GM23338 (cell line): ENCODE data around the gene TCERG1L. TPM values are rescaled to one million over a fixed set of nuclear protein-coding genes. Genes with fewer than 3 reads are reported as not detected.

Experiments
- ATAC-seq: fragments of 200-7000 bp; cut with Tn5 transposase; 3 replicates; pipeline ENCODE4 v1.9.1; 2020
- DNase-seq: peaks from one replicate; pipeline ENCODE4 v3.0.0-alpha.2; 2015; ENCODE audit warnings: low spot score
- H2AFZ ChIP-seq: fragments of 200-600 bp; sonication (generic); 2 replicates; pipeline ENCODE4 v1.8.0; 2016; ENCODE audit warnings: antibody characterized with exemption, mild to moderate bottlenecking, moderate library complexity
- H3F3A ChIP-seq: fragments of 200-600 bp; sonication (generic); replicated peaks from 2 replicates; pipeline ENCODE4 v1.8.0; 2017; ENCODE audit warnings: antibody characterized with exemption, mixed run types, low read depth
- H3K27ac ChIP-seq: fragments of 200-600 bp; sonication (generic); 2 replicates; pipeline ENCODE4 v1.6.1; 2016; ENCODE audit warnings: low read depth
- H3K27me3 ChIP-seq: fragments of 200-600 bp; sonication (generic); 2 replicates; pipeline ENCODE4 v1.8.0; 2016; ENCODE audit warnings: mild to moderate bottlenecking, mixed run types, moderate library complexity; ENCODE audit not compliant: insufficient read depth
- H3K36me3 ChIP-seq: fragments of 200-600 bp; sonication (generic); 2 replicates; pipeline ENCODE4 v1.8.0; 2016; ENCODE audit warnings: mild to moderate bottlenecking; ENCODE audit not compliant: insufficient read depth
- H3K4me1 ChIP-seq: fragments of 200-600 bp; sonication (generic); 2 replicates; pipeline ENCODE4 v1.8.0; 2016; ENCODE audit warnings: mild to moderate bottlenecking, moderate library complexity; ENCODE audit not compliant: insufficient read depth
- H3K4me2 ChIP-seq: fragments of 200-600 bp; sonication (generic); 2 replicates; pipeline ENCODE4 v1.7.1; 2017; ENCODE audit warnings: mixed run types
- H3K4me3 ChIP-seq: fragments of 200-600 bp; sonication (generic); 2 replicates; pipeline ENCODE4 v1.6.1; 2016; ENCODE audit warnings: mixed run types
- H3K79me2 ChIP-seq: fragments of 200-600 bp; sonication (generic); replicated peaks from 2 replicates; pipeline ENCODE4 v1.8.0; 2017; ENCODE audit warnings: mild to moderate bottlenecking; ENCODE audit not compliant: insufficient read depth
- H3K9me2 ChIP-seq: fragments of 200-600 bp; sonication (generic); 2 replicates; pipeline ENCODE4 v1.8.0; 2017; ENCODE audit not compliant: insufficient read depth
- H4K20me1 ChIP-seq: fragments of 200-600 bp; sonication (generic); replicated peaks from 2 replicates; pipeline ENCODE4 v1.8.0; 2017; ENCODE audit warnings: mild to moderate bottlenecking; ENCODE audit not compliant: insufficient read depth
- H3K27ac Mint-ChIP-seq: 2 replicates; pipeline ENCODE4 v1.8.0; 2020; ENCODE audit warnings: inconsistent platforms, mild to moderate bottlenecking, moderate library complexity, mixed read lengths
- H3K27me3 Mint-ChIP-seq: 3 replicates; pipeline ENCODE4 v1.8.0; 2022; ENCODE audit warnings: low read depth, mild to moderate bottlenecking, moderate library complexity, mixed read lengths, inconsistent platforms; ENCODE audit not compliant: insufficient read depth, poor library complexity
- H3K36me3 Mint-ChIP-seq: 3 replicates; pipeline ENCODE4 v1.8.0; 2021; ENCODE audit warnings: low read depth, mild to moderate bottlenecking, inconsistent platforms, moderate library complexity, mixed read lengths
- H3K4me1 Mint-ChIP-seq: 3 replicates; pipeline ENCODE4 v1.8.0; 2020; ENCODE audit warnings: mild to moderate bottlenecking, inconsistent platforms, mixed read lengths
- H3K4me3 Mint-ChIP-seq: 3 replicates; pipeline ENCODE4 v1.8.0; 2021; ENCODE audit warnings: moderate library complexity, mild to moderate bottlenecking, inconsistent platforms, mixed read lengths
- H3K9me3 Mint-ChIP-seq: 3 replicates; pipeline ENCODE4 v1.8.0; 2020; ENCODE audit warnings: moderate library complexity, mild to moderate bottlenecking, inconsistent platforms, mixed read lengths
- CREB1 ChIP-seq: fragments of 250-450 bp; sonication (Bioruptor Pico); IDR thresholded peaks from 2 replicates; pipeline ENCODE4 v1.5.0; 2020; ENCODE audit warnings: low read depth, mild to moderate bottlenecking, moderate library complexity
- CTCF ChIP-seq, 2 experiments: fragments of 200-600 bp in 1 of 2; sonication (generic) in 1 of 2; conservative IDR thresholded peaks; 2 replicates each; pipeline versions ENCODE4 v1.5.1 to v1.6.1; 2016 to 2017; ENCODE audit warnings: antibody characterized with exemption in 2 of 2, low read depth in 2 of 2, mild to moderate bottlenecking in 2 of 2, moderate library complexity in 1 of 2
- ETS1 ChIP-seq: IDR thresholded peaks from 2 replicates; pipeline ENCODE4 v1.6.1; 2016; ENCODE audit warnings: antibody characterized with exemption
- EZH2 ChIP-seq: fragments of 200-600 bp; sonication (generic); IDR thresholded peaks from one replicate; pipeline ENCODE4 v1.8.0; 2017; ENCODE audit warnings: antibody characterized with exemption, mild to moderate bottlenecking, low read depth; ENCODE audit not compliant: unreplicated experiment
- EZH2phosphoT487 ChIP-seq: fragments of 200-600 bp; sonication (generic); IDR thresholded peaks from one replicate; pipeline ENCODE4 v1.8.1; 2018; ENCODE audit warnings: antibody characterized with exemption; ENCODE audit not compliant: unreplicated experiment
- JUNB ChIP-seq: IDR thresholded peaks from one replicate; pipeline ENCODE4 v1.6.1; 2016; ENCODE audit warnings: antibody characterized with exemption; ENCODE audit not compliant: unreplicated experiment
- NANOG ChIP-seq: IDR thresholded peaks from 2 replicates; pipeline ENCODE4 v1.6.1; 2016; ENCODE audit warnings: antibody characterized with exemption, borderline replicate concordance
- POLR2AphosphoS5 ChIP-seq: IDR thresholded peaks from 2 replicates; pipeline ENCODE4 v1.6.1; 2016; ENCODE audit warnings: antibody characterized with exemption, low read depth
- REST ChIP-seq: IDR thresholded peaks from one replicate; pipeline ENCODE4 v1.6.1; 2018; ENCODE audit warnings: antibody characterized with exemption; ENCODE audit not compliant: unreplicated experiment
- STAT1 ChIP-seq: IDR thresholded peaks from one replicate; pipeline ENCODE4 v1.6.1; 2016; ENCODE audit warnings: antibody characterized with exemption; ENCODE audit not compliant: unreplicated experiment
- ZNF114 ChIP-seq: fragments of 250-450 bp; sonication (Bioruptor Pico); IDR thresholded peaks from 2 replicates; pipeline ENCODE4 v1.5.0; 2020; ENCODE audit warnings: mild to moderate bottlenecking, moderate library complexity
- ZNF331 ChIP-seq: fragments of 250-450 bp; sonication (Bioruptor Pico); IDR thresholded peaks from 2 replicates; pipeline ENCODE4 v1.5.0; 2020; ENCODE audit warnings: low read depth, mild to moderate bottlenecking, moderate library complexity
- ZNF462 ChIP-seq: fragments of 250-450 bp; sonication (Bioruptor Pico); IDR thresholded peaks from 2 replicates; pipeline ENCODE4 v1.5.0; 2020; ENCODE audit warnings: mild to moderate bottlenecking, moderate library complexity
- polyA plus RNA-seq: library from polyadenylated mRNA; unstranded; fragments of >200 nt; fragmentation: Nextera tagmentation; extraction: Ambion mirVana; gene quantifications from 2 replicates; pipeline ENCODE4 v1.2.1, GENCODE V29; 2016
- total RNA-seq: library from RNA; depleted of rRNA; stranded (reverse); fragments of >200 nt; shearing (Covaris generic); gene quantifications from 2 replicates; pipeline ENCODE4 v1.2.3, GENCODE V29; 2014

TCERG1L gene
- total and polyA plus RNA-seq, 2 experiments from 2014 or later: 3.9 to 5.5 TPM

- no peaks in the 10 kb centered on the region for H3K27me3 ChIP-seq
- no peak for ATAC-seq
- H2AFZ ChIP-seq: no peak overlapping the region
- Mint-ChIP-seq H3K27me3 (peaks cover 5% of the 10 kb centered on the region), H3K9me3 (peaks cover 89% of the 10 kb centered on the region), H3K36me3 (peaks cover 28% of the 10 kb centered on the region), H3K27ac (no peak overlapping the region), H3K4me3 (no peak overlapping the region), H3K4me1 (no peaks in the 10 kb centered on the region)
- DNase-seq: no peak
- H3K79me2 ChIP-seq: no peaks in the 10 kb centered on the region
- no peak overlapping the region for H3K4me3 ChIP-seq
- H3K27ac ChIP-seq: no peak overlapping the region
- H3F3A ChIP-seq: no peaks in the 10 kb centered on the region
- H4K20me1 ChIP-seq: no peaks in the 10 kb centered on the region
- H3K4me2 ChIP-seq: no peak overlapping the region
- no peak for TF ChIP-seq ZNF331 (CRISPR knock-in tag)
- TF ChIP-seq CREB1 (CRISPR knock-in tag): no peak
- no peak for TF ChIP-seq CTCF (conservative IDR thresholded peaks at IDR 0.05; ENCODE audit: low read depth in 2 of 2)
- TF ChIP-seq STAT1: no peak
- TF ChIP-seq POLR2AphosphoS5: no peak
- TF ChIP-seq ZNF462 (CRISPR knock-in tag): no peak
- no peak for TF ChIP-seq EZH2
- TF ChIP-seq EZH2phosphoT487: no peak
- no peak for TF ChIP-seq ZNF114
- TF ChIP-seq JUNB: no peak
- no peak for TF ChIP-seq ETS1
- no peak for TF ChIP-seq REST
- TF ChIP-seq NANOG: no peak
- H3K9me2 ChIP-seq: no peaks in the 10 kb centered on the region
- H3K4me1 ChIP-seq: no peaks in the 10 kb centered on the region
- no peaks in the 10 kb centered on the region for H3K36me3 ChIP-seq
These were observed 91.5 kb downstream of the TCERG1L start for GRCh38 chr10:131219955-131220489.
